ENCODE data around the gene ESPL1. TPM values are rescaled to one million over a fixed set of nuclear protein-coding genes. Genes with fewer than 3 reads are reported as not detected.
"Not testable (repeated sequence)": the region's sequence is repeated elsewhere in the genome, so short reads cannot be mapped to it uniquely, and the experiment has no call there.

ESPL1 gene
- total RNA-seq, 1 donor from 2014 or later = 0.35 TPM

DNA sequence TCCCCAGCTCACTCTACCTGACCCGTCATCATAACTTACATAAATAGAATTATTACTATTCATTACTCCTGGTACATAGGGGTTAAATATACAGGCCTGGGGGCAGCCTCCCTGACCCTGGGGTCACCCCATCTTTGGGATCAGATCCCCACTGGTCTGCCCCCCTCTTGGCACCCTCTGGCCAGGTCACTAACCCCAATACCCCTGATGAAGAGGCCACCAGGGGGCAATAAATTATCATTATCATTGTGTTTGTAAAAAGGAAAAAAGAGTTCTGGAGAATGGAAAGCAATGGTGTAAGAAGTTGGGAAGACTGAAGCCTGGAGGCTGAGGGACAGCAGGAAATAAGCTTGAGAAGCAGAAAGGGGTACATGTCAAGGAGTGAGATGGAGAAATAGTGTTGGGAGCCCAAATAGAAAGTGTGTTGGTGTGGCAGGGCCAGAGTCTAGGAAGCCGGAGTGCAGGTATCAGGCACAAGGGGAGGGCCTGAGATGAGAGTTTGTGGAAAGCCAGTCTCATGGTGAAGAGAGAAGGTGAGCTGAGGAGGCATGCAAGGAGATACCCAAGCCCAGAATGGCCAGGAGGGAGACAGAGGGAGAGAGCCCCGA is 59.4 kb downstream of the ESPL1 start:
- no peak overlapping the region for H3K4me3 ChIP-seq
- no peak overlapping the region for H3K27ac ChIP-seq
- H3K4me1 ChIP-seq = peaks cover 23% of the 10 kb centered on the region
- ATAC-seq (no peak), DNase-seq (no peak)
- no peaks in the 10 kb centered on the region for H3K36me3 ChIP-seq
- H3K27me3 ChIP-seq = no peaks in the 10 kb centered on the region
- H3K9me3 ChIP-seq = no peaks in the 10 kb centered on the region
- TF ChIP-seq, protein P1, sequence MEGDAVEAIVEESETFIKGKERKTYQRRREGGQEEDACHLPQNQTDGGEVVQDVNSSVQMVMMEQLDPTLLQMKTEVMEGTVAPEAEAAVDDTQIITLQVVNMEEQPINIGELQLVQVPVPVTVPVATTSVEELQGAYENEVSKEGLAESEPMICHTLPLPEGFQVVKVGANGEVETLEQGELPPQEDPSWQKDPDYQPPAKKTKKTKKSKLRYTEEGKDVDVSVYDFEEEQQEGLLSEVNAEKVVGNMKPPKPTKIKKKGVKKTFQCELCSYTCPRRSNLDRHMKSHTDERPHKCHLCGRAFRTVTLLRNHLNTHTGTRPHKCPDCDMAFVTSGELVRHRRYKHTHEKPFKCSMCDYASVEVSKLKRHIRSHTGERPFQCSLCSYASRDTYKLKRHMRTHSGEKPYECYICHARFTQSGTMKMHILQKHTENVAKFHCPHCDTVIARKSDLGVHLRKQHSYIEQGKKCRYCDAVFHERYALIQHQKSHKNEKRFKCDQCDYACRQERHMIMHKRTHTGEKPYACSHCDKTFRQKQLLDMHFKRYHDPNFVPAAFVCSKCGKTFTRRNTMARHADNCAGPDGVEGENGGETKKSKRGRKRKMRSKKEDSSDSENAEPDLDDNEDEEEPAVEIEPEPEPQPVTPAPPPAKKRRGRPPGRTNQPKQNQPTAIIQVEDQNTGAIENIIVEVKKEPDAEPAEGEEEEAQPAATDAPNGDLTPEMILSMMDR (IDR thresholded peaks at IDR 0.05) = peak; percentile 33
- intact Hi-C loops (cut with DNase I) = no loop called here

DNA sequence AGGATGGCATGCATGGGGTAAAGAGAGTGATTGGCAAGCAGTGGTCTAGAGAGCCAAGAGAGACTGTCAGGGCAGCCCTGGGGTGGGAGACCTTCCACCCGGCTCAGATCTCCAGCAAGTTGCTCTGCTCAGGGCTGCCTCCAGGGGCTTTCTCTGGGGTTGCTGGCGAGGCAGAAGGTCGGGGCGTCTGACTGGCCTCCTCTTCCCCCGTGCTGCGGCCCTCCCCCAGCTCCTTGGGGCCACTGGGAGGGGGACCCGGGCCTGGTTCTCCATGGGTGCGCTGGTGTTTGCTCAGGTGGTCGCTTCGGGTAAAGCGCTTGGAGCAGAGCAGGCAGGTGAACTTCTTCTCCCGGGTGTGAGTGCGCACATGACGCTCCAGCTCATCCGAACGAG is 59.9 kb downstream of the ESPL1 start:
- no peaks in the 10 kb centered on the region for H3K9me3 ChIP-seq
- intact Hi-C loops (cut with DNase I) = no loop called here
- TF ChIP-seq, protein P1 (IDR thresholded peaks at IDR 0.05) = no peak
- no peaks in the 10 kb centered on the region for H3K27me3 ChIP-seq
- no peak for DNase-seq
- peaks cover 23% of the 10 kb centered on the region for H3K4me1 ChIP-seq
- no peak for ATAC-seq
- no peak overlapping the region for H3K27ac ChIP-seq
- H3K4me3 ChIP-seq = no peak overlapping the region
- no peaks in the 10 kb centered on the region for H3K36me3 ChIP-seq

DNA sequence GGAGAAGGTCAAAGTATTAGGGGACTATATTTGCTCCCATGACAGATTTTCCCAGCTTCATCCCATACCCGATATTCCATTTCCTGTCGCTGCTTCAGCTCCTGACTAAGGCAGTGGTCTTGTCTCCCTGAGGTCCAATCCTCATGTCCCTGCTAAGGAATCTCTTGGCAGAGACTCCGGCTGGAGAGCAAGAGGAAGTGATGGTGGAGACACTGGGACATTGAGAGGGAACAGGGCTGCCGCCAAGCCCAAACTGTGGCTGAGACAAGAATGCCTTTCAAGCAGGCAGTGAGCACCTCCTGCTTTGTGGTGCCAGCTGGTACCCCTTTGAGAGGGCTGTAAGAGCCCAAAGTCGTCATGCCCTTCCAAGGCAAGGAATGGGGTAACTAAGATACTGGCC is 62.6 kb downstream of the ESPL1 start:
- DNase-seq (no peak), ATAC-seq (no peak)
- Histone ChIP-seq H3K27me3 (no peaks in the 10 kb centered on the region), H3K27ac (no peak overlapping the region), H3K9me3 (no peaks in the 10 kb centered on the region), H3K4me3 (no peak overlapping the region), H3K36me3 (no peaks in the 10 kb centered on the region), H3K4me1 (peaks cover 5% of the 10 kb centered on the region)
- TF ChIP-seq, protein P1 (IDR thresholded peaks at IDR 0.05) = no peak
- intact Hi-C loops (cut with DNase I) = no loop called here

DNA sequence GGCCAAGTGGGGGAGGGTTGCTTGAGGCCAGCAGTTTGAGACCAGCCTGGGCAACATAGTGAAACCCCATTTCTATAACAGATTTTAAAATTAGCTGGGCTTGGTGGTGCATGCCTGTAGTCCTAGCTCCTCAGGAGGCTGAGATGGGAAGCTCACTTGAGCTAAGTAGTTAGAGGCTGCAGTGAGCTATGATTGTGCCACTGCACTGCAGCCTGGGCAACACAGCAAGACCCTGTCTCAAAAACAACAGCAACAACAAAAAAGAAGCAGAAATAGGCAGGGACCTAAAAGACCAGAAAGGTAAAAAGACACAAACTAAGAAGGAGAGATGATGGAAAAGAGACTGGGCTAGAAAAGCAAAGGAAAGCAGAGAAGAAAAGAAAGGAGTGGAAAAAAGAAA is 64.2 kb downstream of the ESPL1 start:
- peaks cover 15% of the 10 kb centered on the region for H3K27me3 ChIP-seq
- H3K36me3 ChIP-seq; H3K4me1 ChIP-seq; intact Hi-C loops (cut with DNase I); H3K4me3 ChIP-seq; H3K27ac ChIP-seq; ATAC-seq; H3K9me3 ChIP-seq; DNase-seq: not testable (repeated sequence)

DNA sequence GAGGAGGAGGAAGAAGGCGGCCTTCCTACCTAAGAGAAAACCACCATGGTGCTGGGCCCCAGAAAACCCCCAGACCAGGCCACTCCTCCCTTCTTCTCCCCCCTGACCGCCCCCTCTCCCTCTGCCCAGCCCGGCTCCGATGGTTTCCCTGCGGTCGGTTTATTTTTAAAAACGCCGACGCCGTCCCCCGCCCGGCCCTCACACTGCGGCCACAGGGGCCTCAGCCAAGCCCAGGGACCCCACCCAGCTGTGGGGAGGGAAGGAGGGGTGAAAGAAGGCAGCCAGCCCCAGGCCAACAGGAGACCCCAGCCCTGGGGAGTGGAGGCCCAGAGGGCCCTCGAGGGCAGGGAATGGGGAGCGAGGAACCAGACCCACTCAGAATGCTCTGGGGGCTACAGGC is 64.6 kb downstream of the ESPL1 start:
- TF ChIP-seq, protein P1 (IDR thresholded peaks at IDR 0.05) = no peak
- Histone ChIP-seq H3K27me3 (peaks cover 15% of the 10 kb centered on the region), H3K4me3 (no peak overlapping the region), H3K4me1 (no peaks in the 10 kb centered on the region), H3K27ac (no peak overlapping the region), H3K36me3 (no peaks in the 10 kb centered on the region), H3K9me3 (no peaks in the 10 kb centered on the region)
- DNase-seq (no peak), ATAC-seq (no peak)
- intact Hi-C loops (cut with DNase I) = no loop called here

DNA sequence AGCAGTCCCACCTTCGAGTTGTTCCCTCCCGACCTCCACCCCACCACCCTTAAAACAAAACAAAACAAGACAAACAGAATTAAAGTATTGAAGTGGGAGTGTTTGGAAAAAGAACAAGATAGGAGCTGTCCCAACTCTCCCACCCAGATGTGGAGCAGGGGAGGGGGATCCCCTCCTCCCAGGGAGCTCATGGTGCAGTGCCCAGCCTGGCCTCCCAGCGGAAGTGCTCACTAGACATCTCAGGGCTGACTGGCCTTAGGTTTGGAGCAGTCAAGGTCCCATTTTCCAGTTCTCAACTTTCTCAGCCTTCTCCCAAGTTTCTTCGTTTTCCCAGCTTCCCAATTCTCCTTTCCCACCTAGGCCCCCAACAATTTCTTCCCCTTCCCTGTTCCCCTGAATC is 65.2 kb downstream of the ESPL1 start:
- H3K4me3 ChIP-seq = no peak overlapping the region
- H3K27ac ChIP-seq = no peak overlapping the region
- ATAC-seq (no peak), DNase-seq (no peak)
- H3K36me3 ChIP-seq = no peaks in the 10 kb centered on the region
- H3K4me1 ChIP-seq = no peaks in the 10 kb centered on the region
- intact Hi-C loops (cut with DNase I) = no loop called here
- no peaks in the 10 kb centered on the region for H3K9me3 ChIP-seq
- TF ChIP-seq, protein P1 (IDR thresholded peaks at IDR 0.05) = no peak
- peaks cover 20% of the 10 kb centered on the region for H3K27me3 ChIP-seq

Data from upper lobe of right lung (tissue), 1 donor.